Upper lobe of left lung (tissue), 4 donors: ENCODE measurements around the gene BABAM2.

Experiments used
- POLR2A ChIP-seq, 4 donors: fragments of 450-650 bp; IDR thresholded peaks; one replicate each; pipeline ENCODE4 v1.5.1; 2016 to 2017; ENCODE audit warnings: antibody characterized with exemption in 4 of 4, mild to moderate bottlenecking in 2 of 4
- POLR2AphosphoS5 ChIP-seq, 2 donors: sonication (generic); formaldehyde crosslinking; IDR thresholded peaks; one replicate each; pipeline ENCODE4 v1.5.1; 2017; ENCODE audit warnings: antibody characterized with exemption in 2 of 2
- TF ChIP-seq, protein P1 (sequence below), 6 experiments: fragments of 450-650 bp in 4 of 6; fragments of 200-600 bp in 2 of 6; sonication (generic) in 2 of 6; IDR thresholded peaks; one replicate each; pipeline ENCODE4 v1.5.1; 2016 to 2019; ENCODE audit warnings: antibody characterized with exemption in 6 of 6

DNA sequence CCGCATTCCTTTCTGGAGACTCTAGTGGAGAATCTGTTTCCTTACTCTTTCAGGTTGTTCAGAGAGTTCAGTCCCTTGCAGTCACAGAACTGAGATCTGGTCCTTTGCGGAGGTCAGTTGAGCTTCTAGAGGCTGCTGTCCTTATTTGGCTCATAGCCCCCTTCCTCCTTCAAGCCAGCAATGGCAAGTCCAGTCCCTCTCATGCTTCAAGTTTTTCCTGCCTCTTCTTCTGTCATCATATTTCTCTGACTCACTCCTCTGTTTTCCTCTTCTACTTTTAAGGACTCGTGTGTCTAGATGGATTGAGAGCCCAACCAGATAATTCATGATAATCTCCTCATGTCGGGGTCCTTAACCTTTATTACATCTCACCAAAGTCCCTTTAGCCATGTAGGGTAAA lies 328.6 kb downstream of the BABAM2 start:
- TF ChIP-seq POLR2AphosphoS5 (IDR thresholded peaks at IDR 0.05) (no peak), POLR2A (IDR thresholded peaks at IDR 0.05) (no peak)
- TF ChIP-seq, protein P1, sequence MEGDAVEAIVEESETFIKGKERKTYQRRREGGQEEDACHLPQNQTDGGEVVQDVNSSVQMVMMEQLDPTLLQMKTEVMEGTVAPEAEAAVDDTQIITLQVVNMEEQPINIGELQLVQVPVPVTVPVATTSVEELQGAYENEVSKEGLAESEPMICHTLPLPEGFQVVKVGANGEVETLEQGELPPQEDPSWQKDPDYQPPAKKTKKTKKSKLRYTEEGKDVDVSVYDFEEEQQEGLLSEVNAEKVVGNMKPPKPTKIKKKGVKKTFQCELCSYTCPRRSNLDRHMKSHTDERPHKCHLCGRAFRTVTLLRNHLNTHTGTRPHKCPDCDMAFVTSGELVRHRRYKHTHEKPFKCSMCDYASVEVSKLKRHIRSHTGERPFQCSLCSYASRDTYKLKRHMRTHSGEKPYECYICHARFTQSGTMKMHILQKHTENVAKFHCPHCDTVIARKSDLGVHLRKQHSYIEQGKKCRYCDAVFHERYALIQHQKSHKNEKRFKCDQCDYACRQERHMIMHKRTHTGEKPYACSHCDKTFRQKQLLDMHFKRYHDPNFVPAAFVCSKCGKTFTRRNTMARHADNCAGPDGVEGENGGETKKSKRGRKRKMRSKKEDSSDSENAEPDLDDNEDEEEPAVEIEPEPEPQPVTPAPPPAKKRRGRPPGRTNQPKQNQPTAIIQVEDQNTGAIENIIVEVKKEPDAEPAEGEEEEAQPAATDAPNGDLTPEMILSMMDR (IDR thresholded peaks at IDR 0.05): no peak
